Liver (tissue), 3 donors: ENCODE data around the gene TMEM63B.
"Not testable (repeated sequence)": the region's sequence is repeated elsewhere in the genome, so short reads cannot be mapped to it uniquely, and the experiment has no call there.

ENCODE experiments used
- CTCF ChIP-seq: fragments of 150-350 bp; IDR thresholded peaks from 2 replicates; pipeline ENCODE4 v1.5.1; 2017; ENCODE audit warnings: improper control_type of control experiment, low read depth, low read length; ENCODE audit not compliant: missing input control
- SP1 ChIP-seq: IDR thresholded peaks from 2 replicates; pipeline ENCODE4 v1.6.1; 2018; ENCODE audit warnings: antibody characterized with exemption, mild to moderate bottlenecking
- donor health status: healthy.
- donor health status: healthy.

DNA sequence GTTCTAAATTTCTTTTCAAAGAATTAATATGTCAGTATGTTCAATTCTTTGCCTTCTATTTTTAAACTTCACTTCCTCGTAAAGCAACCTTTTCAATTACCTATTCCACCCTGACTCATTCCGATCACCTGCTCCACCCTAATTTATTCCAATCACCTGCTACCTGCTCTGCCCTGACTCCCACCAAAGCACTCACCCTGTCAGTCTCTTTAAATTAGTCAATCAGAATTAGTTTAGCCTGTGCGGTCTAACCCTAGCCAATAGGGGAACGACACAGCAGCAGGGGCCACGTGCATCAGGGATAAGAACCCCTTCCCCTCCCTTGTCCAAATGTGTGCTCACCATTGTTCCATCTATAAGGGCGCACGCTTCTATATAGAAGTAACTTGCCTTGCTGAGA is 58.0 kb downstream of the TMEM63B start:
- TF ChIP-seq CTCF, SP1: not testable (repeated sequence)
